GM10248 (cell line): ENCODE data around the gene PKD1.

ENCODE experiments used
- CTCF ChIA-PET: fragments of 300-600 bp; sonication (Branson Sonifier 250); formaldehyde crosslinking; extraction: SDS; loops from one replicate; lab custom pipeline; 2021; ENCODE audit warnings: antibody characterized with exemption; lab: Yijun Ruan, JAX
- POLR2A ChIA-PET: fragments of 350-650 bp; sonication (Branson Sonifier 250); formaldehyde crosslinking; extraction: SDS; loops from one replicate; lab custom pipeline; 2020; ENCODE audit warnings: antibody characterized with exemption; lab: Yijun Ruan, JAX
- DNase-seq: peaks from one replicate; pipeline ENCODE4 v3.0.0; 2012; ENCODE audit errors: extremely low spot score
- CTCF ChIP-seq: IDR thresholded peaks from 2 replicates; pipeline ENCODE4 v1.5.1; 2012; ENCODE audit warnings: mild to moderate bottlenecking, low read depth; ENCODE audit errors: extremely low read depth, missing control alignments, control extremely low read depth

The PKD1 gene

GRCh38 chr16:2158262-2158638, 22.6 kb upstream of the PKD1 start:
- POLR2A ChIA-PET: interaction anchor here (0.5 to 1.1 kb wide), 2 partner anchors 193 to 306 kb away, joined by 3 to 9 read pairs; partner anchors contain the start of gene RPS2
- CTCF ChIA-PET: no interaction called here
- no peak for DNase-seq
- TF ChIP-seq CTCF: no peak

GRCh38 chr16:2157480-2158261, 22.0 kb upstream of the PKD1 start:
- POLR2A ChIA-PET: interaction anchor here (0.5 to 1.1 kb wide), 2 partner anchors 193 to 307 kb away, joined by 3 to 9 read pairs; partner anchors contain the start of gene RPS2
- CTCF ChIA-PET: no interaction called here
- TF ChIP-seq CTCF: no peak
- no peak for DNase-seq

DNA sequence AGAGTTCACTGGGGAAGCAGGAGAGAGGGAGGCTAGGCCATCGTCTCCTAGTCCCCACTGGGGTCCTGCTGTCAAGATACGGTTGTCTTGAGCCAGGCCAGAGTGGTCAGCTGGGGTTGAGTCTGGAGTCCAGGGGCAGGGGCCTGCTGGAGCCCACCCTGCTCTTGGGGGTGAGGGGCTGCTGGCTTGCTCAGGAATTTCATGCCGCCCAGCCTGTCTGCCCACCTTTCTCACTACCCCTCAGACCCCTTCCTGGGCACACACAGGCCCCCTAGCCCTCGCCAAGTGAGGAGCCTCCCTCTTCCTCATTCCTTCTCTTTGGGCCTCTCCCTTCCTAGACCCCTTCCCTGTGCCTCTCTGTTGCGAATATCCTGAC, 21.1 kb upstream of the PKD1 start:
- ChIA-PET POLR2A (no interaction called here), CTCF (no interaction called here)
- no peak for TF ChIP-seq CTCF
- DNase-seq: no peak

GRCh38 chr16:2155977-2156848, 20.5 kb upstream of the PKD1 start:
- no peak for TF ChIP-seq CTCF
- ChIA-PET CTCF (interaction anchor here (0.8 to 6.3 kb wide), 6 partner anchors 10 to 152 kb away, joined by 3 to 78 read pairs (median 14); partner anchors contain the start of gene NPW), POLR2A (interaction anchor here (0.5 to 1.8 kb wide), 71 partner anchors 7 to 1847 kb away, joined by 3 to 40 read pairs (median 5); partner anchors contain the start of genes ECI1, GFER, MLST8 and MSRB1)
- DNase-seq: no peak

GRCh38 chr16:2155091-2155950, 19.6 kb upstream of the PKD1 start, which contains the start of gene TRAF7:
TSS of gene TRAF7 (plus strand) at chr16:2155782. CDS start at chr16:2163921, 8,139 bp downstream.
- ChIA-PET CTCF (interaction anchor here (0.7 to 6.3 kb wide), 9 partner anchors 9 to 151 kb away, joined by 3 to 78 read pairs (median 4); partner anchors contain the start of genes ECI1 and NPW), POLR2A (interaction anchor here (0.5 to 1.8 kb wide), 90 partner anchors 8 to 1846 kb away, joined by 3 to 40 read pairs (median 4); partner anchors contain the start of genes CASKIN1, DNASE1L2, ECI1 and FBXL16)
- DNase-seq: peak; percentile 99
- TF ChIP-seq CTCF: no peak
